Measurements from ENCODE around the gene FKBP4. TPM values are rescaled to one million over a fixed set of nuclear protein-coding genes. Genes with fewer than 3 reads are reported as not detected.

FKBP4 gene
- total RNA-seq, 6 donors from 2014 or later = 19.1 to 62.8 (median 29.8) TPM

- no peak for ATAC-seq (ENCODE audit: low FRiP score in 2 of 2)
- no peak overlapping the region for H3K27ac ChIP-seq
- TF ChIP-seq EP300 (IDR thresholded peaks at IDR 0.05) = no peak
- no peak for TF ChIP-seq POLR2A (IDR thresholded peaks at IDR 0.05)
- TF ChIP-seq POLR2AphosphoS5 (IDR thresholded peaks at IDR 0.05) = no peak
- TF ChIP-seq CTCF (IDR thresholded peaks at IDR 0.05) = no peak
- no peaks in the 10 kb centered on the region for H3K27me3 ChIP-seq
- H3K36me3 ChIP-seq = peaks cover 0 to 22% (median 2%) of the 10 kb centered on the region in 4 donors
- H3K4me3 ChIP-seq = no peak overlapping the region
- H3K9me3 ChIP-seq = no peaks in the 10 kb centered on the region
- no peaks in the 10 kb centered on the region for H3K4me1 ChIP-seq
- WGBS, 2 donors = 79 to 86% methylated on average over 5 of the region's 5 CpGs
- no peak for DNase-seq
These were observed 48.2 kb downstream of the FKBP4 start for GRCh38 chr12:2842948-2843347.

GRCh38 chr12:2844786-2845185, 50.0 kb downstream of the FKBP4 start:
- ATAC-seq (ENCODE audit: low FRiP score in 2 of 2) (no peak), DNase-seq (no peak)
- 76 to 84% methylated on average over 9 of the region's 9 CpGs for WGBS, 2 donors
- Histone ChIP-seq H3K4me1 (no peaks in the 10 kb centered on the region), H3K36me3 (peaks cover 0 to 22% (median 2%) of the 10 kb centered on the region in 4 donors), H3K27me3 (no peaks in the 10 kb centered on the region), H3K9me3 (no peaks in the 10 kb centered on the region), H3K27ac (no peak overlapping the region), H3K4me3 (no peak overlapping the region)
- TF ChIP-seq POLR2AphosphoS5 (IDR thresholded peaks at IDR 0.05) (no peak), CTCF (IDR thresholded peaks at IDR 0.05) (no peak), EP300 (IDR thresholded peaks at IDR 0.05) (no peak), POLR2A (IDR thresholded peaks at IDR 0.05) (no peak)

GRCh38 chr12:2845280-2845679, 50.5 kb downstream of the FKBP4 start:
- Histone ChIP-seq H3K4me1 (no peaks in the 10 kb centered on the region), H3K36me3 (peaks cover 0 to 22% (median 2%) of the 10 kb centered on the region in 4 donors), H3K27me3 (no peaks in the 10 kb centered on the region), H3K27ac (no peak overlapping the region), H3K4me3 (no peak overlapping the region), H3K9me3 (no peaks in the 10 kb centered on the region)
- WGBS, 2 donors = 51% methylated on average over 6 of the region's 6 CpGs
- TF ChIP-seq CTCF (IDR thresholded peaks at IDR 0.05) = no peak
- no peak for TF ChIP-seq POLR2A (IDR thresholded peaks at IDR 0.05)
- no peak for TF ChIP-seq EP300 (IDR thresholded peaks at IDR 0.05)
- no peak for TF ChIP-seq POLR2AphosphoS5 (IDR thresholded peaks at IDR 0.05)
- DNase-seq (no peak), ATAC-seq (ENCODE audit: low FRiP score in 2 of 2) (peak in 1 of 2 donors; percentile 21)

- Histone ChIP-seq H3K27me3 (no peaks in the 10 kb centered on the region), H3K36me3 (no peaks in the 10 kb centered on the region), H3K9me3 (no peaks in the 10 kb centered on the region), H3K4me3 (no peak overlapping the region), H3K4me1 (peaks cover 0 to 3% (median 0%) of the 10 kb centered on the region in 4 donors), H3K27ac (no peak overlapping the region)
- TF ChIP-seq CTCF (IDR thresholded peaks at IDR 0.05) (no peak), POLR2AphosphoS5 (IDR thresholded peaks at IDR 0.05) (no peak), POLR2A (IDR thresholded peaks at IDR 0.05) (no peak), EP300 (IDR thresholded peaks at IDR 0.05) (no peak)
- no peak for ATAC-seq (ENCODE audit: low FRiP score in 2 of 2)
- whole genome bisulfite sequencing, 2 donors = 82 to 94% methylated on average over 3 of the region's 3 CpGs
- no peak for DNase-seq
These were observed 57.2 kb downstream of the FKBP4 start for GRCh38 chr12:2851931-2852330.

GRCh38 chr12:2853626-2854025, 58.9 kb downstream of the FKBP4 start:
- peaks cover 0 to 3% (median 0%) of the 10 kb centered on the region in 4 donors for H3K4me1 ChIP-seq
- ATAC-seq (ENCODE audit: low FRiP score in 2 of 2) (peak; percentile 86 to 89), DNase-seq (peak; percentile 73 to 86)
- 20 to 22% methylated on average over 11 of the region's 11 CpGs for WGBS, 2 donors
- H3K27me3 ChIP-seq = no peaks in the 10 kb centered on the region
- no peak overlapping the region for H3K4me3 ChIP-seq
- TF ChIP-seq POLR2A (IDR thresholded peaks at IDR 0.05) (no peak), CTCF (IDR thresholded peaks at IDR 0.05) (peak; percentile 66 to 78 (median 74)), EP300 (IDR thresholded peaks at IDR 0.05) (no peak)
- H3K27ac ChIP-seq = no peak overlapping the region
- H3K36me3 ChIP-seq = peaks cover 0 to 14% (median 2%) of the 10 kb centered on the region in 4 donors
- no peaks in the 10 kb centered on the region for H3K9me3 ChIP-seq

Measured in upper lobe of left lung (tissue), 6 donors.